Ishikawa (cell line): ENCODE data around the gene AGMO.

ENCODE experiments used
- CEBPB ChIP-seq: IDR thresholded peaks from 2 replicates; pipeline ENCODE4 v1.6.1; 2012
- CREB1 ChIP-seq: IDR thresholded peaks from 2 replicates; pipeline ENCODE4 v1.6.1; 2012; ENCODE audit warnings: low read depth
- EGR1 ChIP-seq: IDR thresholded peaks from 2 replicates; pipeline ENCODE4 v1.6.1; 2012
- EP300 ChIP-seq: IDR thresholded peaks from 2 replicates; pipeline ENCODE4 v1.6.1; 2012; ENCODE audit warnings: borderline replicate concordance
- FOXM1 ChIP-seq: IDR thresholded peaks from 2 replicates; pipeline ENCODE4 v1.6.1; 2012; ENCODE audit warnings: low read depth, borderline replicate concordance
- MAX ChIP-seq: IDR thresholded peaks from 2 replicates; pipeline ENCODE4 v1.6.1; 2012
- NFIC ChIP-seq: IDR thresholded peaks from 2 replicates; pipeline ENCODE4 v1.6.1; 2012
- RAD21 ChIP-seq: IDR thresholded peaks from 2 replicates; pipeline ENCODE4 v1.6.1; 2012; ENCODE audit warnings: low read depth
- TAF1 ChIP-seq: IDR thresholded peaks from 2 replicates; pipeline ENCODE4 v1.6.1; 2012; ENCODE audit warnings: low read depth, mild to moderate bottlenecking
- TCF12 ChIP-seq: IDR thresholded peaks from 2 replicates; pipeline ENCODE4 v1.6.1; 2012; ENCODE audit warnings: low read depth
- TEAD4 ChIP-seq: IDR thresholded peaks from 2 replicates; pipeline ENCODE4 v1.6.1; 2012
- YY1 ChIP-seq: IDR thresholded peaks from 2 replicates; pipeline ENCODE4 v1.6.1; 2012; ENCODE audit warnings: low read depth
- ZBTB7A ChIP-seq: IDR thresholded peaks from 2 replicates; pipeline ENCODE4 v1.6.1; 2012; ENCODE audit warnings: low read depth
- TF ChIP-seq, protein P1 (sequence below): IDR thresholded peaks from 2 replicates; pipeline ENCODE4 v1.6.1; 2012; ENCODE audit warnings: low read depth, mild to moderate bottlenecking
- TF ChIP-seq, protein P2 (sequence below): IDR thresholded peaks from 2 replicates; pipeline ENCODE4 v1.6.1; 2012

The AGMO gene

DNA sequence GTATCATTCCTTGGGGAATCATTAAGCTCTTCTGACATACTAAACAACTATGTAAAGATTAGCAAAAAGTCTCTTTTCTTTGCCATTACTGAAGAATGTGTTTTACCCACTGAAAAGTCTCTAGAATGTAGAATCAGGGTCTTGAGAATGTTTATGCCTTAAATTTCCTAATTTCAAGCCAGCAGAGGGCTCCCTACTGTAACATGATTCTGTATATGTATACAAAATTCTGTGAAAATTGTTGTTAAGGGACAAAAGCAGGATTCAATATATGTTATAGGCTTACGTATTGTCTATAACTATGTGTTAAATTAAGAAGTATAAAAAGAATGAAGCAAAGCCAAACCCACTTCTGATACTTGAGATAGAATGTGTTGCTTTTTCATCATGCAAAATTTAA, 362.3 kb downstream of the AGMO start:
- TF ChIP-seq NFIC = no peak
- no peak for TF ChIP-seq ZBTB7A
- peak; percentile 12; the same call in 1 of the 2 replicates for TF ChIP-seq RAD21

DNA sequence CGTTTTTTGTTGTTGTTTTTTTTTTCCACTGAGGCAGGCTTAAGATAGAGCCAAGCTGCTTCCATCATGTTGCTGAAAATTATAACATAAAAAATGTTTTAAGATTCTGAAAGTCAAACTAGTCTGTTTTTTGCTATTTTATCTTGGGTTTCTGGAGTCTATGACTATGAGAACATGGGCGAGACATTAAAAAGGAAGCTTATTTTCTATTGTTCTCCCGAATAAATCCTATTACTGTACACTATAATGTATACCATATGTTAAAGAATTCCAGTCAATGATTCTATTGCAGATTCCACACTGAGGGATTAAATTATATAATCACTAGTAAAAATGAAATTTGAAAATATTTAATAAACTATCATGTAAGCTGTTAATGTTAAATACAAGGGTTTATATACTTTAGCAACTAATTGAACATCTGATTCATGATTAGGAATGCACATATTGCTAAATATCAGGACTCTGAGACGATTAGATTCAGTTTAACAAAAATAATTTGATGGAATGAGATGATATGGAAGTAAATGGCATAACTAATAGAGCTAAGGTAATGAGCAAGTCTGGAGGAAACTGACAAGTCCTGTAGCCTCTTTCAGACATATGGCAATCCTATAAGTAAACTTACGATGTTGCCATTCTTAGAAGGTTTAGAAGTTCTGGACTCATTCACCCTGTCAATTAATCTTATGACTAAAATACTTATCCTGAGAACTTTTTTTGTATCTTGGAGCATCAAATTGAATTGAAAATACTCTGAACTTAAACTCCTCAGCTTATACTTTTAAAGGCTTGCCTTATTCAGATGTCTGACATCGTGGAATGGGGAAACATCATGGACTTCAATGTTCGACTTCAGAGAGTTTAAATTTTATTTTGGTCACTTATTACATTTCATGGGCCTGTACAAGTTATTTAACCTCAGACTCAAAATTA, 364.5 kb downstream of the AGMO start:
- TF ChIP-seq TAF1 = no peak
- no peak for TF ChIP-seq ZBTB7A

- TF ChIP-seq MAX (no peak), CEBPB (no peak), EP300 (no peak), YY1 (no peak), RAD21 (no peak), FOXM1 (no peak), ZBTB7A (no peak), CREB1 (no peak), TAF1 (no peak), TEAD4 (no peak), TCF12 (no peak), NFIC (no peak), EGR1 (no peak)
- TF ChIP-seq, protein P1, sequence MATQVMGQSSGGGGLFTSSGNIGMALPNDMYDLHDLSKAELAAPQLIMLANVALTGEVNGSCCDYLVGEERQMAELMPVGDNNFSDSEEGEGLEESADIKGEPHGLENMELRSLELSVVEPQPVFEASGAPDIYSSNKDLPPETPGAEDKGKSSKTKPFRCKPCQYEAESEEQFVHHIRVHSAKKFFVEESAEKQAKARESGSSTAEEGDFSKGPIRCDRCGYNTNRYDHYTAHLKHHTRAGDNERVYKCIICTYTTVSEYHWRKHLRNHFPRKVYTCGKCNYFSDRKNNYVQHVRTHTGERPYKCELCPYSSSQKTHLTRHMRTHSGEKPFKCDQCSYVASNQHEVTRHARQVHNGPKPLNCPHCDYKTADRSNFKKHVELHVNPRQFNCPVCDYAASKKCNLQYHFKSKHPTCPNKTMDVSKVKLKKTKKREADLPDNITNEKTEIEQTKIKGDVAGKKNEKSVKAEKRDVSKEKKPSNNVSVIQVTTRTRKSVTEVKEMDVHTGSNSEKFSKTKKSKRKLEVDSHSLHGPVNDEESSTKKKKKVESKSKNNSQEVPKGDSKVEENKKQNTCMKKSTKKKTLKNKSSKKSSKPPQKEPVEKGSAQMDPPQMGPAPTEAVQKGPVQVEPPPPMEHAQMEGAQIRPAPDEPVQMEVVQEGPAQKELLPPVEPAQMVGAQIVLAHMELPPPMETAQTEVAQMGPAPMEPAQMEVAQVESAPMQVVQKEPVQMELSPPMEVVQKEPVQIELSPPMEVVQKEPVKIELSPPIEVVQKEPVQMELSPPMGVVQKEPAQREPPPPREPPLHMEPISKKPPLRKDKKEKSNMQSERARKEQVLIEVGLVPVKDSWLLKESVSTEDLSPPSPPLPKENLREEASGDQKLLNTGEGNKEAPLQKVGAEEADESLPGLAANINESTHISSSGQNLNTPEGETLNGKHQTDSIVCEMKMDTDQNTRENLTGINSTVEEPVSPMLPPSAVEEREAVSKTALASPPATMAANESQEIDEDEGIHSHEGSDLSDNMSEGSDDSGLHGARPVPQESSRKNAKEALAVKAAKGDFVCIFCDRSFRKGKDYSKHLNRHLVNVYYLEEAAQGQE = no peak
- TF ChIP-seq, protein P2, sequence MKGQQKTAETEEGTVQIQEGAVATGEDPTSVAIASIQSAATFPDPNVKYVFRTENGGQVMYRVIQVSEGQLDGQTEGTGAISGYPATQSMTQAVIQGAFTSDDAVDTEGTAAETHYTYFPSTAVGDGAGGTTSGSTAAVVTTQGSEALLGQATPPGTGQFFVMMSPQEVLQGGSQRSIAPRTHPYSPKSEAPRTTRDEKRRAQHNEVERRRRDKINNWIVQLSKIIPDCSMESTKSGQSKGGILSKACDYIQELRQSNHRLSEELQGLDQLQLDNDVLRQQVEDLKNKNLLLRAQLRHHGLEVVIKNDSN = no peak
These were observed 383.8 kb downstream of the AGMO start for GRCh38 chr7:15178065-15178464.

- TF ChIP-seq, protein P2 = no peak
- no peak for TF ChIP-seq CREB1
- no peak for TF ChIP-seq NFIC
- no peak for TF ChIP-seq TAF1
- TF ChIP-seq RAD21 = no peak
- no peak for TF ChIP-seq TCF12
- TF ChIP-seq MAX = no peak
- TF ChIP-seq CEBPB = no peak
- TF ChIP-seq, protein P1 = no peak
- TF ChIP-seq ZBTB7A = no peak
- no peak for TF ChIP-seq EP300
- TF ChIP-seq TEAD4 = no peak
- TF ChIP-seq FOXM1 = no peak
- no peak for TF ChIP-seq EGR1
- no peak for TF ChIP-seq YY1
These were observed 385.7 kb downstream of the AGMO start for GRCh38 chr7:15176089-15176488.

DNA sequence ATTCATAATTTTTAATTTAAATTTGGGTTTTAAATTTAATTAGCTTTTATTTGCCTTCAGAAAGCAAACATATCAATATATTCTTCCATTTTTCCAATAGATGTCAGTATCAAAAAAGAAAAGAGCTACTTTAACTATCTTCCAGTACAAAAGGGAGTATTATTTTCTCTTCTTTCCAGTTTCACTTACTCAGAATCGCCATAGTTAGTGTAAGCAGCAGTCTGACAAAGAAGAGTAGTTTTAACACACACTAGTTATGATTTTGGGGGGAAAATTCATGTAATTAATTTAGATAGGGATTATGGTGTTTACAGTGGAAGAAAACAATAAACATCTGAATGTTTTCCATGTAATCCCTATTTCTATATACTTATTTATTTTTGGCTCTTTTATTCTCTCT, 386.7 kb downstream of the AGMO start:
- TF ChIP-seq NFIC (no peak), EP300 (no peak), TAF1 (no peak), EGR1 (no peak), ZBTB7A (no peak), TCF12 (no peak), CREB1 (no peak), RAD21 (no peak), TEAD4 (no peak), MAX (no peak), CEBPB (no peak), FOXM1 (no peak), YY1 (no peak)
- TF ChIP-seq, protein P1 = no peak
- TF ChIP-seq, protein P2 = no peak
